GM12874 (cell line): ENCODE results near the gene IQCH.

ENCODE experiments used
- CTCF ChIP-seq: IDR thresholded peaks from 2 replicates; pipeline ENCODE4 v1.5.1; 2011; ENCODE audit warnings: low read depth, mild to moderate bottlenecking, control low read depth, low read length, moderate library complexity; ENCODE audit not compliant: insufficient read depth

The IQCH gene

DNA sequence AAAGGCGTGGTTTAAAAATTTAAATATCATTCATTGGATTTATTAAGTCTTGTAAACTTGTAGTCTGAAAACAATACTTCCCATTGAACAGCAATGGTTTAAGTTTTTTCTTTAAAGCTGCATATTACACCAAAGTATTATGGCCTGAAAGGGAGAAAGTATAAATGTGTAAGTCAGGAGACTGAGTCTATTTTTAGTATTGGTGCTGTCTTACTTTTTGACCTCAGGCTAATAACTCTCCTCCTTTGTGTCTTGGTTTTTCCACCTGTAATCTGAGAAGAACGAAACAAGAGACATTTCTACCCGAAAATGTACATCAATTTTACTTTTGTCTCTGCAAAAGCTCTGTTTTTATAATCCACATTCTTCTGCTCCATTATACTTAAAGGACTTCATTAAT is 273.9 kb downstream of the IQCH start:
- no peak for TF ChIP-seq CTCF

- TF ChIP-seq CTCF: no peak
These were observed 276.9 kb downstream of the IQCH start for GRCh38 chr15:67531379-67531914.

DNA sequence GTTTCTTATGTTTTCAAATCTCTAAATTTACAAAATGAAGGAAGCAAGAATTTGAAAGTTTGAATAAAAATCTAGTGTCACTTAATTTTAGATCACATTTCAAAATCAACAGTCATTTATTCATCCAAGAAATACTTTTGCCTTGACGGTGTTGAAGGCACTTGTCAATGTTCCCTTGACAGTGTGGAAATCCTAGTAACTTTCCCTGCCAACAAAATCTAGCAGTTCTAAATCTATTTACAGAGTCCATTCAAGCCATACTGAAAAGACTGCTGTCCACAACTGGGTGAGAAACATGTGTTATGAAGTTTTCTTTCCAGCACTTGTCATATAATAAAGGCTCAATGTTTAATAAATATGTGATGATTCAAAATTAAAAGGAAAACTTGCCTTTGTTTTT is 279.3 kb downstream of the IQCH start:
- TF ChIP-seq CTCF: no peak

DNA sequence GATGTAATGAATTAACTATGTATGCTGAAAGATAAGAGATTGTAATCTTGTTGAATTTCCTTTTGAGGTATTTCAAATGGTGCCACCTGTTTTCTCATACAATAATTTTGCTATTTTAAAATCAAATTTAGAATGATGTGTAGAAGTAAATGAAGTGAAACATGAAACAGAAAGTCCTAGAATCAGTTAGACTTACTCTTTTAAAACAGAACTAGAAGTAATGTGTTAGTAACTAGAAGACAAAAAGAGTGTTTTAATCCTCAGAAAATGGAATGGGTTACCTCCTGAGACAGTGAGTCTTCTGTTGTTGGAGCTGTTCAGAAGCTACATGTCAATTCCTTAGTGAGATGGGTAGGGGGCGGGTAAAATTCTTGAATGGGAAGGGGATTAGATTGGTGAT is 279.8 kb downstream of the IQCH start:
- no peak for TF ChIP-seq CTCF

DNA sequence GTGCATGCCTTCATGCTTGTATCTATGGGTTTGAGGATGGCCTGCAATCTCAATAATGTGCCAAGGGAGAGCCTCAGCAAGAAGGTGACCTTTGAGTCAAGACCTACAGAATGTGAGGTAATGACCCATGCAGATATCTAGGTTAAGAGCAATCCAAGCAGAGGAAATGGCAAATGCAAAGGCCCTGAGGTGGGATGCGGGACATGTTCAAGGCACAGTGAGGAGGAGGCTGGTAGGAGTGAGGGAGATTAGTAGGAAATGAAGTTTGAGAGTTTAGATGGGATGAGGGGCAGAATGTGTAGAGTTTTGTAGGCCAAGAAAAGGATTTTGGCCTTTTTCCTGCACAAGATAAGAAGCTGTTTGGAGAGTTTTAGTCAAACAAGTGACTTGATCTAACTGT is 283.2 kb downstream of the IQCH start:
- no peak for TF ChIP-seq CTCF

DNA sequence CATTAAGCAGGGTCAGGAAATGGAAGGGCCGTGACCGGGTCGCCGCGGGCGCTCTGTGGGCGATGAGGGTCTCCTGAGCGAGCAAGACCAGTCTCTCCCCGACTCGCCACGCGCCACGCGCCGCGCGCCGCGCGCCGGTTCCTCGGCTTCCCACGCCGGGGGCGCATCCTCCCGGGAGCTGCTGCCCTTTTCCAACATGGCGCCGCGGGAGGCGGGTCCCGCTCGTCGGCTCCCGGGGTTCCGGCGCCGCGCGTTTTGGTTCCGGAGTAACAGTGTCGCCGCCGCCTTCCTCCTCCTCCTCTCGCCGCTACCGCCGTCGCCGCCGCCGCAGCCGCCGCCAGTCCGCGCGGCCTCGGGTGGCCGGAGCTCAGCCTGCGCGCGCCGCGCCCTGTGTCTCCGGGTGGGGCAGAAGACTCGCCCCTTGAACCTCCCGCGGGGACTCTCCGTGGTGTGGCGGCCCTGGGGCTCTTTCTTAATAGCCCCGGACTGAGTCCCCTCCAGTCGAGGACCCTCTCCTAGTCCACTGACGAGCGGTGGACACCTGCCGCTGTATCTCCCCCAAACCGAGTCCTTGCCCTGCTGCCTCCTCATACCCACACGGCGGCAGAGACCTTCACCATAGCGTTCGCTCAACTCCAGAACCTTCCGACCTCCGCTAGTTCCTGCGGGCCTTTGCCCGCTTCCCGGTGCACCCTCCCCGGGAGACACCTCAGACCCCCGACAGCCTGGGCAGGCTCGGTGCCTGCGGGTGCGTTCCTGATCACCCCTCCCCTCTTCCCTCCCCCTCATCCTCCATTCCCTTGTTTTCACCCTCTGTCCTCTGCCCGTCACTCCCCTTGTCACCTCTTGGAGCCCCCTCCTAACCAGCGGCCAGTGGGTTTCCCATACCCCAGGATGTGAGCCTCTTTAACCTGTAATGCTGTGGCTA is 288.1 kb downstream of the IQCH start, which contains the start of gene MAP2K5:
TSS of gene MAP2K5 (plus strand) at position 284 of the 928 bp plus-strand sequence. CDS start at position 917, 633 bp downstream.
- TF ChIP-seq CTCF: no peak

- TF ChIP-seq CTCF: no peak
These were observed 288.7 kb downstream of the IQCH start for GRCh38 chr15:67543348-67543718.
